Spleen (tissue), 7 donors: ENCODE results near the gene AKIRIN2.
"Not testable (repeated sequence)": the region's sequence is repeated elsewhere in the genome, so short reads cannot be mapped to it uniquely, and the experiment has no call there.

Source experiments
- CTCF ChIP-seq, 11 experiments: fragments of 200-600 bp in 7 of 11; fragments of 450-650 bp in 4 of 11; sonication (generic) in 4 of 11; IDR thresholded peaks in 8 of 11; conservative IDR thresholded peaks in 3 of 11; 1 replicate in 7 of 11; 2 replicates in 4 of 11; pipeline versions ENCODE4 v1.4.0 to v1.8.0; 2016 to 2021; ENCODE audit warnings: antibody characterized with exemption in 11 of 11, inconsistent platforms in 4 of 11, mild to moderate bottlenecking in 1 of 11
- POLR2AphosphoS5 ChIP-seq, 3 donors: sonication (generic); formaldehyde crosslinking; IDR thresholded peaks; one replicate each; pipeline ENCODE4 v1.5.1; 2017; ENCODE audit warnings: antibody characterized with exemption in 3 of 3
- donor health status: DM: no; HTN: no; CAD: no; lungs with moderate emphysema.
- donor health status: DM: no; HTN: no; CAD: no.
- donor health status: DM: no; HTN: no; CAD: no.

- not testable (repeated sequence) for TF ChIP-seq CTCF (IDR thresholded peaks at IDR 0.05 in 8 of 11, conservative IDR thresholded peaks at IDR 0.05 in 3 of 11); POLR2AphosphoS5 (IDR thresholded peaks at IDR 0.05)
These were observed 14.1 kb downstream of the AKIRIN2 start for GRCh38 chr6:87687893-87688292.
